GM21423 (cell line): ENCODE data around the gene RNF217.
"Not testable (repeated sequence)": the region's sequence is repeated elsewhere in the genome, so short reads cannot be mapped to it uniquely, and the experiment has no call there.

ENCODE experiments used
- ATAC-seq: cut with Tn5 transposase; IDR thresholded peaks from one replicate; pipeline ENCODE4 v1.9.1; 2021; ENCODE audit warnings: mild to moderate bottlenecking, moderate library complexity; ENCODE audit not compliant: unreplicated experiment

RNF217 gene

GRCh38 chr6:125121894-125122293 lies 159.7 kb downstream of the RNF217 start:
- ATAC-seq: no peak

GRCh38 chr6:125123051-125123450 lies 160.8 kb downstream of the RNF217 start:
- no peak for ATAC-seq

- ATAC-seq: no peak
These were observed 161.3 kb downstream of the RNF217 start for GRCh38 chr6:125123468-125124048.

- no peak for ATAC-seq
These were observed 161.9 kb downstream of the RNF217 start for GRCh38 chr6:125124049-125124669.

GRCh38 chr6:125125856-125126255 lies 163.6 kb downstream of the RNF217 start:
- ATAC-seq: not testable (repeated sequence)

- no peak for ATAC-seq
These were observed 167.1 kb downstream of the RNF217 start for GRCh38 chr6:125129354-125129753.

GRCh38 chr6:125132058-125132457 lies 169.8 kb downstream of the RNF217 start:
- no peak for ATAC-seq

GRCh38 chr6:125136378-125136777 lies 174.1 kb downstream of the RNF217 start:
- no peak for ATAC-seq

- no peak for ATAC-seq
These were observed 175.8 kb downstream of the RNF217 start for GRCh38 chr6:125138083-125138482.

GRCh38 chr6:125140808-125141207 lies 178.6 kb downstream of the RNF217 start:
- ATAC-seq: no peak
